GM21786 (cell line): ENCODE measurements around the gene GPR17.

Source experiments
- ATAC-seq: cut with Tn5 transposase; IDR thresholded peaks from one replicate; pipeline ENCODE4 v1.9.1; 2021; ENCODE audit not compliant: unreplicated experiment

Gene GPR17

DNA sequence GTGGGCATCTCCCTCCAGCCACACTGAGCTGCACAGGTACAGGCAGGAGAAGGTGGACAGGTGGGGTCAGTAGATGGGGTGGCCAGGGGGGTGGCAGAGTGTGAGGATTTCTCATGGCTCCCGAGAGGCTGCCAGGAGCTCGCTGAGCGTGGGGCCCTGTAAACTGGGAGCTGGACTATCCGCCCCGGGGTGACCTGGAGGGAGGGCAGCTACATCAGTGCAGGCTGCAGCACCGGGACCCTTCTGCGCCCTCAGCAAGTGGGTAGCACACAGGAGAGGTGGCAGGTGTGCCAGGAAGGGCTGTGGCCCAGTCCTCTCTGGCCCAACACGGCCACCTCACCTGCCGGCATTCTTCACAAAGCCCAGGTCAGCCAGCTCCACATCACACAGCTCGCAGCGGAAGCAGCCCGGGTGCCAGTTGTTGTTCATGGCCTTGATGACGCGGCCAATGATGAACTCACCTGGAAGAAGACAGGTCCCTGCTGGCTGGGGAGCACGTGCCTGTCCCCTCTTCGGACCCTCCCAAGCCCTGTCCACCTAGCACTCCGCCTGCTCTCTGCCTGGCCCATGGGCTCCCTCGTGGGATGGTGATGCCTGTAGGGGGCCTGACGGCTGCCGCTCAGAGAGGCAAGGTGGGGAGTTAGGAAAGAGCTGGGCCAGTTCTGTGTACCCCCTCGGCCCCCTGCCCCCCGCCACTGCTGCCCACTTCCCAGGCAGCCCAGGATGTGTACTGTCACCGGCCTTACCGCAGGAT, 8.3 kb downstream of the GPR17 start:
- ATAC-seq: no peak

DNA sequence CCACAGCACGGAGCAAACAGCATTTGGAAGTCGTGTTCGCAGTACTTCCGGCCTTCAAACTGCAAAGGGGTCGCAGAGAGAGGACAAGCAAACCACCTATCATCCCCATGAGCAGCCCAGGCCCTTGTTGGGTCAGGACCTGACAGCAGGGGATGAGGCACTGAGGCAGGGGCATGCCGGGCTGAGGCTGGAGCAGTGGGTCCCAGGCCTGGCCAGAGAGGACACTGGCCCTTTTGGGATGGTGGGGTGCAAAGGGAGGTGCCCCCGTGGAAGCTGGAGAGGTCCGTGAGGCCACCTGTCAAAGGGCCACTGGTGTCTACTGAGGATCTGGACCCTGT, 8.9 kb downstream of the GPR17 start:
- ATAC-seq: no peak

DNA sequence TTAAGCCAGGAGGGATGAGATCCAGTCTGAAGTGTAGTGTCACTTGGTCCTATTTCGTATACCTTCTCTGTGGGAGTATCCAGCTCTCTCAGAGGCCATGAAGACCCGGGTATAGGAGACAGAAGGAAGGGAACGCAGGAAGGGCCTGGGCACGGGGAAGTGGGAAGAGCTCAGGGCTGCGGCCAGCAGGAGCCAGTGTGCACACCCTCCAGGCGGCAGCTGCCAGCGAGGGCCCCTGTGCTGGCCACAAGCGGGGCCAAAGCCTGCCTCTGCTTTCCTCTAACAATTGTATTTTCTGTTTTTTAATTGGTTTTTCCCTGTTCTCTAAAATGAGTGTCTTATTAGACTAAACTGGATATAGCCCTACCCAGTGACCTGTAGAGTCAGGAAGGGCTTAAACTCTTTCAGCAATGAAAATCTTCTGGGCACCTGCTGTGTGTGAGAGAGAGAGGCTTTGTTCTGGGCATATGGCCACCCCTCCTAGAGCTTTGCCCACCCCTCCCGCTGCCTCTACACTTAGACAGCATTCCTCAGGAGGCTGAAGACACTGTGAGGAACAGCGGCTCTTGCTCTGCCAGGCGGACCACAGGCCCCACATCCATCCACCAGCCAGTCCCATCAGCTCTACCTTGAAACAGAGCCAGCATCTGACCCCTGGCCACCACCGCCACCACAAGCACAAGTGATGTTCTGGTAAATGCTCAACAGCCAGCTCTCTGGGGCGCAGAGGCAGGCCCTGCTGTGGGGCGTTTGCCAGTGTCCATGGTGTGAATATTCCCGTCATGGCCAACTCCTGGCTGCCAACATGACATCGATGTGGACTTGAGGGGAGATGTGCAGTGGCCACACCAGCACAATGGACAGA, 9.5 kb downstream of the GPR17 start:
- ATAC-seq: no peak

DNA sequence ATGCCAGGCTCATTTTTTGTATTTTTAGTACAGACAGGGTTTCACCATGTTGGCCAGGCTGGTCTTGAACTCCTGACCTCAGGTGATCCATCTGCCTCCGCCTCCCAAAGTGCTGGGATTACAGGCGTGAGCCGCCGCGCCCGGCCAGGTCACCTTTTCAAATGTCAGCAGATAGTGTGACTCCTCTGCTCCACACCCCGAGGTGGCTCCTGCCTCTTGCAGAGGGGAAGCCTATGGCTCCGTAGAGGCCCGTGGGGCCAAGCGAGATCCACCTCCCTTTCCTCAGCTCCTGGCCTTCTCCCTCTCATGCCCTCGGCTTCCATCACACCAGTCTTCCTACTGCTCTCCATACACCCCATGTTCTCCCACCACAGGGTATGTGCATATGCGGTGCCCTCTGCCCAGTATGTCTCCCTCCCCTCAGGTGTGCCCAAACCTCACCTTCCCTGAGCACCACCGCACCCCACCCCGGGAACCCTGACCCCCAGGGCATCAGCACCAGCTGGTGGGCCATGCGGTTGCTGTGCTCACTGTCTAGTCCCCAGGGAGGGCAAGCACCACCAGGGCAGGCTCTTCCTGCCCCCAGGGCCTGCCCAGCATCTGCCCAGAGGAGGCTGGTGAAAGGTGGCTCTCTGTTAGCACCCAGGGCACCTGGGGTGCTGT, 10.7 kb downstream of the GPR17 start:
- ATAC-seq: no peak

DNA sequence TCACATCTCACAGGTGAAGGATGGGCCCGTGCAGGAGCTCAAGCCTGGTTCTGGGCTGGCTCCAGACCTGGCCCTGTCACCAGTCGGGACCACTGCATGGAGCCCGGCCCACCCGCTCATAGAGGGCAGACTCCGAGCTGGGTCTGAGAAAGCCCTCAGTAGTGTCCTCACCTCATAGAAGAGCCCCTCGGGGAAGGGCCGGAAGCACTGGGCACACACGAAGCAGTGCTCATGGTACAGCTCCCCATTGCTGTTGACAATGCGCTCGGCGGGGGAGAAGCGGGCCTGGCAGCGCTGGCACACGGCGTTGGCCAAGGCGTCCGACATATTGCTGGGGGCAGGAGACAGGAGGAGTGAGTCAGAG, 11.3 kb downstream of the GPR17 start:
- no peak for ATAC-seq

DNA sequence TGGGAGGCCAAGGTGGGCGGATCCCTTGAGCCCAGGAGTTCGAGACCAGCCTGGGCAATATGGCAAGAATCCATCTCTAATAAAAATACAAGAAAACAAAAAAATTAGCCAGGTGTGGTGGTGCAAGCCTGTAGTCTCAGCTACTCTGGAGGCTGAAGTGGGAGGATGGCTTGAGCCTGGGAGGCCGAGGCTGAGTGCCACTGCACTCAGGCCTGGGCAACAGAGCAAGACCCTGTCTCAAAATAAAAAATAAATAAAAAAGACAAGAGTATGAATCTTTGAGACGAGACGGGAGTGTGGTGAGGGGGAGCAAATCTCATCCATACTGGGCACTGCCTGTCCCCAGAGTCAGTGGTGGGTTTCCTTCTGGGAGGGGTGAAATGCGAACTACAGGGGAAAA, 12.2 kb downstream of the GPR17 start:
- ATAC-seq: no peak

DNA sequence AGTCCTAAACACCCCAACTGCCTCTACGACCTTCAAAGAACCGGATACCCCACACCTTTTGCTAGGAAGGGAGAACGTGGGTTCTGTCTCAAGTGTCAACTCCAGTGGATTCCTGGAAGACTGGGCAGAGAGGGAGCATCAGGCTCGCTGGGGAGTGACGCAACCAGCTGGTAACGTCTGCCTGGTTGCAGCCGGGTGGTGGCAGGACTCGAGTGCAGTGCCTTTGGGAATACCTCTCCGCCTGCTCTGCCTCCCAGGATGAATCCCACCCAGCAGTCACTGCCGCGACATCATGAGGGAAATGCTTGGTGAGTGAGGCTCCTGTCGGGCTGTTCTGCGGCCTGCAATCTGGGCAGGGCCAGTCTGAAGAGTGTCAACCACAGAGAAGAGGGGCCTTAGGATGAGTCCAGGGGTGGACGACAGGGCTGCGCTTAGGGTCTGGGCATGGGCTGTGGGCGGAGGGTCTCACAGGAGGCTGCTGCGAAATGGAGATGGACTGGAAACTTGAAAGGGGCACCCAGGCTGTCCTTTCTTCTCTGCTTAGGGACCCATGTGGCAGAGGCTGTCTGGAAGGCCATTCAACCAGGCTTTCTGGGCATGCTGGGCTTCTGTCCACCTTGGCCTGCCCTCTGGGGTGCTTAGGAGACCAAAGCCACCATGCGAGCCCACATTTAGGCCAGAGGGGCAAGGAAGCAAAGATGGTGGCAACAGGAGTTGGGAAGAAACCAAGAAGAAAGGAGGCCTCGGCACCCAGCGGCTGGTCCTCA, 12.9 kb downstream of the GPR17 start:
- ATAC-seq: no peak

DNA sequence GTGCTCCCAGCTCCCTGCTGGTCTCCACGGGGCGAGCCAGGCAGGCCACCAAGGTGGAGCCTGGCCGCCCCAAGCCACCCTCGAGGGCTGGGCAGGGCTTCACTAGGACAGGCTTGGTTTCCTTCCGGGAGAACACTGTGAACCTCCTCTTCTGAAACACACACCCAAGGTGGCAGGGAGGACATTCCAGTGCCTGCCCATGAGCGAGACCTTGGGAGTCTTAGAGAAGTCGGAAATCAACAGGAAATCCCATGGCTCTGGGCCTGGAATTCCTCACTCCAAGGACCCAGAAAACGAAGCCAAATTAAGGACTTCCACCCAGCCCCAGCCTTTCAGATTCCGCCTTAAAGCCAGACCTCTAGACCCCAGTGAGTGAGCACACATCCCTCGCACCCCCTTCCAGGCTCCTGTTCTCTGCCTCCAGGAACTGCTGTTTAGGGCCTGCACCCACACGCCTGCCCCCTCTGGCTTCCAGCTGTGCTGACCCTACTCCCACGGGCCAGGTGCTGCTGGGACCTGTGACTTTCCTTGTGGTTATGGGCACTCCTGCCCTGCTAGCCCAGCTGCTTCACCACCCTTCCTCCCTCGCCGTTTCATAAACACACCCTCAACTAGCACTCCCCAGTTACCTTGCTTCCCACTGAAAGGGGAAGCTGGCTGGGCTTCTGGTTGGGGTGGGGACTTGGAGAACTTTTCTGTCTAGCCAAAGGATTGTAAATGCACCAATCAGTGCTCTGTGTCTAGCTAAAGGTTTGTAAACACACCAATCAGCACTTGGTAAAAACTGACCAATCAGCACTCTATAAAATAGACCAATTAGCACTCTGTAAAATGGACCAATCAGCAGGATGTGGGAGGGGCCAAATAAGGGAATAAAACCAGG, 13.7 kb downstream of the GPR17 start:
- no peak for ATAC-seq

DNA sequence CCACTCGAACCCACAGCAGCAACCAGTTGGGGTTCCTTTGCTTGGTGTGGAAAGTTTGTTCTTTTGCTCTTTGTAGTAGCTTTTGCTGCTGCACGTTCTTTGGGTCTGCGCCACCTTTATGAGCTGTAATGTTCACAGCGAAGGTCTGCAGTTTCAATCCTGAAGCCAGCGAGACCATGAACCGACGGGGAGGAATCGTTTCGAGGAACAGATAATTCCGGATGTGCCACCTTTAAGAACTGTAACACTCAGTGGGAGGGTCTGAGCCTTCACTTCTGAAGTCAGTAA, 14.3 kb downstream of the GPR17 start:
- no peak for ATAC-seq

DNA sequence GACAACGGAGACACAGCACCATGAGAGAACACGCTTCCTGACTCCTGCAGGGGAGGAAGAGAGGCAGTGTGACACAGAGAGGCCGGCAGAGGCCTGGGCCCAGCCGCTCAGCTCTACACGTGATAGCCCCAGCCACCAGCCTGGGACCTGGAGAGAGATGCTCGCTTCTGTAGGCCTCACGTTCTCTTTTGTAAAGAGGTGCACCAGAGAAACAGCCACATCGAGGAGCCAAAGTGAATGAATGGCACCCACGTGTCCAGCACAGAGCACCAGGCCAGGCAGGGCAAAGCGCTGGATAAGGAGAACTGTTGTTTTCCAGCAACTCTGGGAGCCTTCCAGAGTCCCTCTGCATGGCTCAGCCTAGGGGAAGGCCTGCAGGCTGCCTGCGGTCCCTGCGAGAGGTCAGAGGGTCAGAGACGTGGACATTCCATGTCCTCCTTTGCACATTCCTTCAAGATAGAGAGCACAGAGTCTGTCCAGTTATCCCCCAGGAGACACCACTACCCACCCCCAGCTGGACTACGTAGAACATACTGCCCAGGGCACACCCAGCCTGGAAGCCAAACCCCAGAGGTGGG, 15.2 kb downstream of the GPR17 start:
- ATAC-seq: no peak

DNA sequence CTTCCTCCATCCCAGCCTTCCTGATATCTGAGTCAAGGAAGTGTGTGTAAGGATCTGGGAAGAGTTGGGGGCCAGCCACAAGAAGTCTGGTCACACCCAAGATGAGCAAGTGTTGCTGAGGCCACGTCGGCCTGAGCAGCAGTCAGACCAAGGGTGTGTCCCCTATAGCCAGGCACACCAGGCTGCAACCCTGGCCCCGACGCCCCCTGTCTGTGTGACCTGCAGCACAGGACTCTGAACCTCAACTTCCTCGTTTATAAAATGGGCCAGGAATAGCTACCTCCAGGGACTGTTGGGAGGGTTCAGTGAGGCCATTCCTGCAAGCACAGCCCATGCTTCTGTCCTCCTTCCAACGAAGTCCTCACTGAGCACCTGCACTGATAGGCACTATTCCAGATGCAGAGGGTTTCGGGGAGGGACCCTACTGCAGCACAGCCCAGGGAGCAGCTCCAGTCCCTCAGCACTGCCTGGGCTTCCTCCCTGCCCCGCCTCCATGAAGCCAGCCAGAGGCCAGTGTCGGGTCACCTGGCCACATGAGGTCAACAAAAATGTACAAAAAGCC, 16.1 kb downstream of the GPR17 start:
- ATAC-seq: no peak

DNA sequence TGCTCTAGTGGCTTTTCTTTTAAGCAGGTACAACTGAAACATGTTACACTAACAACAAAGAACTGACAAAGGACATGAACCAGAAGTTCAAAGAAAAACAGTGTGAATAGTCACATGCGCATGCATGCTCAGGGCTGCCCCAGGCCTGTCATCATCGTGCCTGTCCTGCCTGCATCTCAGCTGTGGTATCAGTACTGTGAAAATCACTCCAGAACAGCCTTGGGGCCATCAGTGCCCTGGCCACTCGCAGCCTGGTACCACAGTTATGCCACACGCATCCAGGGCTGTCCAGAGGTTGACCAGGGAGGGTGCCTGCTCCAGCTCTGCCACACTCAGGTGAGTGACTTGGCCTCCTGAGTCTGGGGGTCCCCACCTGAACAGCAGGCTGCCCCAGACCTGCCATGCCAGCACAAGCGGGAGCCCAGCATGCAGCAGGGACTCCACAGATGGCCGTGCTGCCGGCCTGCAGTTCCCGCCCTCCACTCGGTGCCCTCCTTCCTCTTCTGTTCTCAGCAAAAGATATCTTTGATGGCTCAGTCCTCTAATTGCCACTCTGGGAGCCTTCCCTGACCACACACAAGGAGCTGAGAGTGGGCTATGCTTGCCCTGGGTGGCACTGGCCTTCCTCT, 17.1 kb downstream of the GPR17 start:
- no peak for ATAC-seq

DNA sequence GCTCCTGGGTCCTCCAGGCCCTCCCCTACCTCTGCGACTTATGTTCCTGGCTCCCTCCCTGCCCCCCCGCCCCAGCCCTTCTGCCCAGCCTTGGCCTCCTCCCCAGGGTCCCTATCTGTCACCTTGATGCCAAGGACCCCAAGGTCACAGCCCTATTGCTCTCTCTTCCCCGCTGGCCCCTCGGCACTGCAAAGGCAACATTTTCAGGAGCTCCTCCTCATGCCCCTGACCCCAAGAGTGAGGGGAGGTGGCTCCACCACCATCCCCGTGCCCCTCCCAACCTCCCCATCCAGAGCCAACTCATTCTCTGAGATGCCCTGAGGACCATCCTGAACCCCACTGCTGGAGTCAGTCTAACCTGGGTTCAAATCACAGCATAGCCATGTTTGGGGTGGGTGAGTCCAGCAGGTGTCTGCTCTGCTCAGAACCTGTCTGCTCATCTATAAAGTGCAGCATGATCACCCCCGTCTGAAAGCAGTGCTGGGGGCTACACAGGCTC, 17.7 kb downstream of the GPR17 start:
- no peak for ATAC-seq

DNA sequence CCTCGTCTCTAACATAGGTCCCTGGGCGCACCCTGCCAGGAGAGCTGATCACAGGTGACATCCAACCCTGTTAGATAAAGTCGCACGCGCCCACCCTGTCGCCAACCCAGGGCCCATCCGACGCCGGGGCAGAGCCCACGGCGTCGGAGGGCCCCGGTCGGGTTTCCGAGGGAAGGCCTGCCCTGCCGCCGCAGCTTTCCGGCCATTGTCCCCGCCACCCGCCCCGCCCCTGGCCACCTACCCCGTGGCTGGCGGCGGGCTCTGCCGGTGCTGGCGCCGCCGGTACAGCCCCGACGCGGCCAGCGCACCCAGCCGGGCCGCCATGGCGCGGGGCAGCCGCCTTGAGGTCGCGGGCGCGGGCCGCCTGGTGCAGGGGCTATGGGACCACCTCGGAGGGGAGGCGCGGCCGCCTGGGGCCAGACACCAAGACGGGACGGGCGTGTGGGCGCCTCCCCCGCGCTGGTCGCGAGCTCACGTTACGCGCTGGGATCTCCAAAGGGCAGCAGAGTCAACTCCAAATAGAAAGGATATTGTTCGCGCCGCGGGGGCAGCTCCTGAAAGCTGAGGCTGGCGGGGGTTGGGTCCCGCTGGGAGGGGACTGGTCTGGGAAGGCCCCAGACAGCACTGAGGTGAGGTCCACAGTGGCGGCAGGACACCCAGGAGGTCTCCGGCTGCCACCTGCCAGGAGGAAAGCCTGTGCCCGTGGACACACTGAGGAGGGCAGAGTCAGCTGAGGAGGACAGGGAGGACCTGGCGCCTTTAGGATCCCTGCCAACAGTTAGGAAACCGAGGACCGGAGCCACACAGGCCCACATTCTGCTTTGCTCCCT, 18.3 kb downstream of the GPR17 start:
- ATAC-seq: no peak

DNA sequence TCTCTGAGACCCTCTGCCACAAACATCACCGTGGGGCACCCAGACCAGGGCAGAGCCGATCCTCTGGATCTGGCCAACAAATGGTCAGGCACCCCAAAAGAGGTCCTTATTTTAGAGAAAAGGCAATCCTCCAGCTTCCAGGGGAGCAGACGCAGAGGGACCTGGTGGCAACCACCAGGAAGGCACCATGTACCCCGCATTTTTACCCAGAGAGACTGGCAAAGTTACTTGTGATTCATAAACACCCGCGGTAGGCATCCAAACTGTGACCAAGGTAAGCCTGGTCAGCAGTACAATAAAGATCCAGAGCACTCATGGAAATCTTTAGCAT, 18.9 kb downstream of the GPR17 start:
- no peak for ATAC-seq

DNA sequence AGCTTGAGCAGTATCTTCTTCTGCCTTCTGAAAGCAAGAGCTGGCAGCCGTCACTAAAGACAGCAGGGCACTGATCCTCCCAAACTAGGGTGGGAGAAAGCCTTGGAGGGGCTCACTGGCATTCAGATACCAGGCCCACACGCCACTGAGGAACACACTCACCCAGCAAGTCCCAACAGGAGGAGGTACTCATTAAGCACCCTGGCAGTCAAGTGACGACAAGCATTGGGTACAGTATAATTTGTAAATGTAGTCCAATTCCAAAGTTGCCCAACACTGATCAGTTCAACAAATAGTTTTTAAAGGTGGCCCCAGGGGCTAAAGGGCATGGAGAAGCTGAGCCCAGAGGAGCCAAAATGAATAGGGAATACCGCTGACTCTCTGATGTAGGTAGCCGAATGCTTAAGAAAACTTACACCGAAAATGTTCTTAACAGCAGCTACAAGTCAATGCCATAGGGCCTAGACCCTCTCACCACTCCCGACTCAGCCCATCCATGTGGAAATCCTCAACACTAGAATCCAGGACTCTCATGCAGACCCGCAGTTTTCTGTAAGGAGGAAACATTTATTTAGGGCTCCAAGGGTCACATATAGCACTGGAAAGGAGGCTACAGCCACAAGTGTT, 19.4 kb downstream of the GPR17 start:
- ATAC-seq: no peak

DNA sequence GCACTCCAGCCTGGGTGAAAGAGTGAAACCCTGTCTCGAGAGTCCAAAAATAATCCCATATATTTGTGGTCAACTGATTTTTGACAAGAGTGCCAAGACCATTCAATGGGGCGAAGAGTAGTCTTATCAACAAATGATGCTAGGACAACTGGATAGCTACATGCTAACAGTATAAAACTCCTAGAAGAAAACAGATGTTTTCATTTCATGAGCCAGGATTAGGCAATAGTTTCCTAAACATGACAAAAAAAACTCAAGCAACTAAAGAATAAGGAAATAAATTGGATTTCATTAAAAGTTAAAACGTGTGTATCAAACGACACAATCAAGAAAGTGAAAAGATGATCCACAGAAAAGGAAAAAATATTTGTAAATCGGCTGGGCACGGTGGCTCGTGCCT, 23.1 kb downstream of the GPR17 start:
- no peak for ATAC-seq
